Psoas muscle (tissue), 8 donors: ENCODE data around the gene SORBS1. TPM values are rescaled to one million over a fixed set of nuclear protein-coding genes. Genes with fewer than 3 reads are reported as not detected.

Source experiments
- ATAC-seq, 4 donors: fragments of 200-7000 bp; cut with Tn5 transposase; one replicate each; pipeline ENCODE4 v1.9.1; 2020; ENCODE audit warnings: moderate library complexity in 3 of 4, mild to moderate bottlenecking in 2 of 4
- DNase-seq, 2 donors: peaks; one replicate each; pipeline ENCODE4 v3.0.0-alpha.2; 2020
- H3K27ac ChIP-seq: fragments of 200-600 bp; one replicate; pipeline ENCODE4 v1.8.0; 2022
- H3K27me3 ChIP-seq, 3 donors: fragments of 200-600 bp in 1 of 3; one replicate each; pipeline versions ENCODE4 v1.6.1 to v1.8.0; 2013 to 2022; ENCODE audit warnings: low read length in 2 of 3, mild to moderate bottlenecking in 2 of 3, moderate library complexity in 1 of 3; ENCODE audit not compliant: insufficient read depth in 3 of 3
- H3K36me3 ChIP-seq, 2 donors: fragments of 200-600 bp in 1 of 2; one replicate each; pipeline versions ENCODE4 v1.6.1 to v1.8.0; 2013 to 2022; ENCODE audit warnings: low read depth in 1 of 2, mild to moderate bottlenecking in 1 of 2, moderate library complexity in 1 of 2; ENCODE audit not compliant: insufficient read depth in 1 of 2
- H3K4me1 ChIP-seq: fragments of 200-600 bp; one replicate; pipeline ENCODE4 v1.8.0; 2022
- H3K4me3 ChIP-seq: fragments of 200-600 bp; one replicate; pipeline ENCODE4 v1.8.0; 2022; ENCODE audit warnings: mild to moderate bottlenecking
- H3K9me3 ChIP-seq: fragments of 200-600 bp; one replicate; pipeline ENCODE4 v1.8.0; 2022
- WGBS, 3 donors: extraction: QIAGEN DNeasy Blood & Tissue Kit; methylation state at CpG; one replicate each; pipeline versions ENCODE4 v1.1.6 to v1.1.7; 2013; 5-methylcytosine and 5-hydroxymethylcytosine counted together
- intact Hi-C, 2 donors: fragments of 100-400 bp; cut with DNase I; formaldehyde crosslinking; loops; one replicate each; pipeline versions ENCODE4 v1.11.0 to v1.14.2; 2022
- polyA plus RNA-seq, 3 donors: library from polyadenylated mRNA; stranded (reverse); fragments of 200-250 nt; gene quantifications; one replicate each; pipeline ENCODE4 v1.2.3, GENCODE V29; 2013
- total RNA-seq, 4 donors: library from RNA; stranded (reverse); fragmentation: NEBNext Ultra II Directional in 2 of 4; extraction: Animal tissue kit (Norgen Biotek cat#: 25700) in 2 of 4; gene quantifications; one replicate each; pipeline versions ENCODE4 v1.2.1 to v1.2.4, GENCODE V29; 2021 to 2023
- TF ChIP-seq, protein P1 (sequence below): fragments of 200-600 bp; IDR thresholded peaks from one replicate; pipeline ENCODE4 v1.8.0; 2022; ENCODE audit warnings: antibody characterized with exemption
- donor health status: healthy with polysubstance abuse.
- donor health status: DM: no; HTN: no; CAD: no; lungs with moderate emphysema.
- donor health status: Bipolar disorder and iron deficiency.
- donor health status: healthy.
- donor health status: DM: yes; HTN: yes; CAD: no.
- donor health status: DM: no; HTN: no; CAD: no.
- donor health status: DM: no; HTN: no; CAD: no.
- donor health status: DM: yes; HTN: yes; CAD: no.

Gene SORBS1
- total and polyA plus RNA-seq, 7 donors, result 17.3 to 306 (median 145) TPM

DNA sequence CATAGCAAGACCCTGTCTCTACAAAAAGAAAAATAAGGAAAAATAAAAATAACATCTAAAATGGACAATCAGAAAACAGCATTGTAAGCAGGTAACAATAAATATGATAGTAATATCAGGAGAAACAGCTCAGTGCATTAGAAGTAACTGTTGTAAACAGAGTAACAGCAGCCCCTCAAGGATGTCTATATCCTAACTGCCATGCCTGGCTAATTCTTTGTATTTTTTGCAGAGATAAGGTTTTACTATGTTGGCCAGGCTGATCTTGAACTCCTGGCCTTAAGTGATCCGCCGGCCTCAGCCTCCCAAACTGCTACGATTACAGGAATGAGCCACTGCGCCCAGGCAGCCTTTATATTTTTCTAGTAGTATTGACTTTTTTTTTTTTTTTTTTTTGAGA, 7.5 kb downstream of the SORBS1 start:
- Histone ChIP-seq H3K9me3 (no peaks in the 10 kb centered on the region), H3K4me3 (no peak overlapping the region), H3K27ac (no peak overlapping the region), H3K27me3 (no peaks in the 10 kb centered on the region), H3K36me3 (no peaks in the 10 kb centered on the region), H3K4me1 (peaks cover 32% of the 10 kb centered on the region)
- intact Hi-C loops, result loop anchor here in 1 of 2 donors (10.0 kb wide), 1 partner anchor 49 kb away; no protein-coding TSS in a partner anchor
- ATAC-seq, result no peak
- TF ChIP-seq, protein P1, sequence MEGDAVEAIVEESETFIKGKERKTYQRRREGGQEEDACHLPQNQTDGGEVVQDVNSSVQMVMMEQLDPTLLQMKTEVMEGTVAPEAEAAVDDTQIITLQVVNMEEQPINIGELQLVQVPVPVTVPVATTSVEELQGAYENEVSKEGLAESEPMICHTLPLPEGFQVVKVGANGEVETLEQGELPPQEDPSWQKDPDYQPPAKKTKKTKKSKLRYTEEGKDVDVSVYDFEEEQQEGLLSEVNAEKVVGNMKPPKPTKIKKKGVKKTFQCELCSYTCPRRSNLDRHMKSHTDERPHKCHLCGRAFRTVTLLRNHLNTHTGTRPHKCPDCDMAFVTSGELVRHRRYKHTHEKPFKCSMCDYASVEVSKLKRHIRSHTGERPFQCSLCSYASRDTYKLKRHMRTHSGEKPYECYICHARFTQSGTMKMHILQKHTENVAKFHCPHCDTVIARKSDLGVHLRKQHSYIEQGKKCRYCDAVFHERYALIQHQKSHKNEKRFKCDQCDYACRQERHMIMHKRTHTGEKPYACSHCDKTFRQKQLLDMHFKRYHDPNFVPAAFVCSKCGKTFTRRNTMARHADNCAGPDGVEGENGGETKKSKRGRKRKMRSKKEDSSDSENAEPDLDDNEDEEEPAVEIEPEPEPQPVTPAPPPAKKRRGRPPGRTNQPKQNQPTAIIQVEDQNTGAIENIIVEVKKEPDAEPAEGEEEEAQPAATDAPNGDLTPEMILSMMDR, result no peak
- DNase-seq, result no peak
- 98 to 99% (median 99%) methylated on average over 4 of the region's 4 CpGs for WGBS, 3 donors

DNA sequence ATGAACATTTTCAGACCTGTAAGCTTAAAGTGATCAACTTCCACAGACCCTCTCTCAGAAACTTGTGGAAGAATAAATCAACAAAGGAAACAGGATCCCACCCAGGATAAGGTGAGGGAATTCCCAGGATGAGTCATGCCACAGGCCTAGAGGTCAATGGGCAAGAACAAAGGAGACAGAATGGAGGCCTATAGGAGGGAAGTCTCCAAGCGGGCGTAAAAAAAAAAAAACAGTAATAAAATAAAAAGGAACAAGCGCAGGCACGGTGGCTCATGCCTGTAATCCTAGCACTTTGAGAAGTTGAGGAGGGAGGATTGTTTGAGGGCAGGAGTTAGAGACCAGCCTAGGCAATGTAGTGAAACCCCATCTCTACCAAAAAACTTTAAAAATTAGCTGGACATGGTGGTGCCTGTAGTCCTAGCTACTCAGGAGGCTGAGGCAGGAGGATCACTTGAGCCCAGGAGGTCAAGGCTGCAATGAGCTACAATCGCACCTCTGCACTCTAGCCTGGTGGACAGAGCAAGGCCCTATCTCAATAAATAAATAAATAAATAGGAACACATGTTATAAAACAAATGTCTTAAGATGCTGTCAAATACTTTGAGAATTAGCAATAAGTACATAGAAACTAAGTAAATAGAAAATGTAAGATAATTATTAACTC, 8.4 kb downstream of the SORBS1 start:
- Histone ChIP-seq H3K4me1 (peaks cover 31% of the 10 kb centered on the region), H3K4me3 (no peak overlapping the region), H3K36me3 (no peaks in the 10 kb centered on the region), H3K9me3 (no peaks in the 10 kb centered on the region), H3K27me3 (no peaks in the 10 kb centered on the region), H3K27ac (no peak overlapping the region)
- intact Hi-C loops, result loop anchor here in 1 of 2 donors (10.0 kb wide), 1 partner anchor 48 kb away; no protein-coding TSS in a partner anchor
- ATAC-seq (peak in 2 of 4 donors; percentile 26 to 53), DNase-seq (no peak)
- TF ChIP-seq, protein P1, result no peak
- WGBS, 3 donors, result 80 to 81% (median 80%) methylated on average over 5 of the region's 5 CpGs

DNA sequence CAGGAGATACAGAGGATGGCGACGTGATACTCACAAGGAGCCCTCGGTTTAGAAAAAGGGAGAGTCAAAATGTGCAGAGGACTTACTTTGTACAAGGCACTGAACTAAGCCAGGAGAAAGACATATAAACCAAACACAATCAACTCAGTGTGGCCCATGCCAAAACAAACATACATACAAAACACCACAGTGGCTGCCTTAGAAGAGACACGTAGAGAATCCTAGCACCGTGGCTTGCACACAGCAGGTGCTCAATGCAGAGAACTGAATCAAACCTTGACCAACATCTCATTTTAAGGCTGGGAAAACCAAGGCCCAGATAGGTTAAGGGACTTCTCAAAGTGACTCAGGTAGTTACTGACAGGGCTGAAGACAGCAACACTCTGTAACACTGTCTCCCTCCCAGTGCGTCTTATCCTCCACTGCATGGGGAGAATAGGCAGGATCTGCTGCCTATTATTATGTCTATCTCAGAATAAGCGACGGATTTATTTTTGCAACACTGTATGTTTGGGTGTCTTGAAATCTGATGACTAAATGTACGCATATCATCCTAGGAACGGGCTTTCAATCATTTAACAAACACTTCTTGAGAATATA, 11.0 kb downstream of the SORBS1 start:
- H3K4me1 ChIP-seq, result peaks cover 43% of the 10 kb centered on the region

DNA sequence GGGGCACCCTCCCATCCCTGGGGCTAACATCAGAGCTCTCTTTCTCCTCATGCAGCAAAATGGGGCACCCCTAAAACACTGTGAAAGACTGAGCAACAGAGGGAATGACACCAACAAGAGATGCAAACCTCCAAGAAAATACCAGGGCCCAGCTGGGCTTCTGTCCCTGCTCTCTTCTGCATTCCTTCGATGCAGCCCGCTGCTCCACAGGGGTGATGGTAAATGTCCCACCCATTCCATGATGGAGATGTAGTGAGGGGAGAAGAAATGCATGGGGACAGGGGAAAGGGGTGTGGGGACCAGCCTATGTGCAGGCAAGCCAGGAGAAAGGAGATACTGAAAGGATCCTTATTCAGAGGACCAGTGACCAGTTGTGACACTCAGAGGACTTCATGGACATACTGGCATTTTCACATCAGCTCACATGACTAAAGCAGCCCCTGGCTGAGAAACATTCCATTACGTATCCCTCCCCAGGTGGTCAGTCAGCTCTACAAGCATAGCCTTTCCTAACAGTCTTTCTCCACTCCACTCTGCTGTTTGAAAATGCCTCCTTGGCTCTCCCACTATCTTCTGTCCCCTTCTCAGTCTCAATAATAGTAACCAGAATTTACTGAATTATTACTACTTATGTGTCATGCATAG, 13.3 kb downstream of the SORBS1 start:
- intact Hi-C loops, result no loop called here
- no peaks in the 10 kb centered on the region for H3K9me3 ChIP-seq
- H3K36me3 ChIP-seq, result no peaks in the 10 kb centered on the region
- WGBS, 3 donors, result 72 to 86% (median 78%) methylated on average over 3 of the region's 3 CpGs
- H3K4me3 ChIP-seq, result no peak overlapping the region
- ATAC-seq, result no peak
- peaks cover 0 to 2% (median 0%) of the 10 kb centered on the region in 3 donors for H3K27me3 ChIP-seq
- TF ChIP-seq, protein P1, result no peak
- H3K4me1 ChIP-seq, result peaks cover 64% of the 10 kb centered on the region
- H3K27ac ChIP-seq, result no peak overlapping the region
- no peak for DNase-seq

More for the DNA sequence above, 11.0 kb downstream of the SORBS1 start:
- no peaks in the 10 kb centered on the region for H3K9me3 ChIP-seq
- intact Hi-C loops, result loop anchor here in 1 of 2 donors (10.0 kb wide), 1 partner anchor 45 kb away; no protein-coding TSS in a partner anchor
- WGBS, 3 donors, result 76 to 85% (median 79%) methylated on average over 10 of the region's 10 CpGs
- H3K4me3 ChIP-seq, result no peak overlapping the region
- DNase-seq (no peak), ATAC-seq (peak in 2 of 4 donors; percentile 29 to 31)
- no peaks in the 10 kb centered on the region for H3K36me3 ChIP-seq
- no peak overlapping the region for H3K27ac ChIP-seq
- TF ChIP-seq, protein P1, result no peak
- peaks cover 0 to 2% (median 0%) of the 10 kb centered on the region in 3 donors for H3K27me3 ChIP-seq
